GM23338 (cell line): ENCODE results near the gene LRRC75B.
"Not testable (repeated sequence)": the region's sequence is repeated elsewhere in the genome, so short reads cannot be mapped to it uniquely, and the experiment has no call there.

Source experiments
- CREB1 ChIP-seq: fragments of 250-450 bp; sonication (Bioruptor Pico); IDR thresholded peaks from 2 replicates; pipeline ENCODE4 v1.5.0; 2020; ENCODE audit warnings: low read depth, mild to moderate bottlenecking, moderate library complexity
- CTCF ChIP-seq, 2 experiments: fragments of 200-600 bp in 1 of 2; sonication (generic) in 1 of 2; conservative IDR thresholded peaks; 2 replicates each; pipeline versions ENCODE4 v1.5.1 to v1.6.1; 2016 to 2017; ENCODE audit warnings: antibody characterized with exemption in 2 of 2, low read depth in 2 of 2, mild to moderate bottlenecking in 2 of 2, moderate library complexity in 1 of 2
- EZH2 ChIP-seq: fragments of 200-600 bp; sonication (generic); IDR thresholded peaks from one replicate; pipeline ENCODE4 v1.8.0; 2017; ENCODE audit warnings: antibody characterized with exemption, mild to moderate bottlenecking, low read depth; ENCODE audit not compliant: unreplicated experiment

DNA sequence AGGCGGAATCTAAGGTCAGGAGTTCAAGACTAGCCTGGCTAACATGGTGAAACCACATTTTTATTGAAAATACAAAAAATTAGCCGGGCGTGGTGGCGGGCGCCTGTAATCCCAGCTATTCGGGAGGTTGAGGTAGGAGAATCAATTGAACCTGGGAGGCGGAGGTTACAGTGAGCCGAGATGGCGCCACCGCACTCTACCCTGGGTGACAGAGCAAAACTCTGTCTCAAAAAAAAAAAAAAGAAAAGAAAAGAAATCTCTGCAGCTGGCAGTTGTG lies 624 bp upstream of the LRRC75B start:
- not testable (repeated sequence) for TF ChIP-seq CTCF (conservative IDR thresholded peaks at IDR 0.05; ENCODE audit: low read depth in 2 of 2); EZH2; CREB1 (CRISPR knock-in tag)
